Lower lobe of right lung (tissue), 2 donors: Measurements from ENCODE around the gene CCDC89. TPM values are rescaled to one million over a fixed set of nuclear protein-coding genes. Genes with fewer than 3 reads are reported as not detected.

ENCODE experiments used
- ATAC-seq, 2 donors: fragments of 200-7000 bp; cut with Tn5 transposase; one replicate each; pipeline ENCODE4 v1.9.1; 2020 to 2022; ENCODE audit warnings: mild to moderate bottlenecking in 2 of 2, moderate library complexity in 2 of 2
- DNase-seq: peaks from one replicate; pipeline ENCODE4 v3.0.0-alpha.2; 2020
- H3K27ac ChIP-seq: fragments of 200-600 bp; one replicate; pipeline ENCODE4 v1.8.0; 2022
- H3K27me3 ChIP-seq: fragments of 200-600 bp; one replicate; pipeline ENCODE4 v1.8.0; 2022; ENCODE audit warnings: low read depth
- H3K36me3 ChIP-seq: fragments of 200-600 bp; one replicate; pipeline ENCODE4 v1.8.0; 2022; ENCODE audit warnings: mild to moderate bottlenecking
- H3K4me1 ChIP-seq: fragments of 200-600 bp; one replicate; pipeline ENCODE4 v1.8.0; 2022
- H3K4me3 ChIP-seq: fragments of 200-600 bp; one replicate; pipeline ENCODE4 v1.8.0; 2022; ENCODE audit warnings: mild to moderate bottlenecking
- H3K9me3 ChIP-seq: fragments of 200-600 bp; one replicate; pipeline ENCODE4 v1.8.0; 2022
- intact Hi-C: fragments of 100-400 bp; cut with DNase I; formaldehyde crosslinking; loops from one replicate; pipeline ENCODE4 v1.11.0; 2022
- total RNA-seq: library from RNA; stranded (reverse); fragmentation: NEBNext Ultra II Directional; extraction: Animal tissue kit (Norgen Biotek cat#: 25700); gene quantifications from one replicate; pipeline ENCODE4 v1.2.1, GENCODE V29; 2021
- TF ChIP-seq, protein P1 (sequence below): fragments of 200-600 bp; IDR thresholded peaks from one replicate; pipeline ENCODE4 v1.8.0; 2022; ENCODE audit warnings: antibody characterized with exemption, mild to moderate bottlenecking
- donor health status: DM: no; HTN: yes; CAD: no; lungs with severe emphysema.

The CCDC89 gene
- total RNA-seq, 1 donor from 2014 or later, result 1.6 TPM

DNA sequence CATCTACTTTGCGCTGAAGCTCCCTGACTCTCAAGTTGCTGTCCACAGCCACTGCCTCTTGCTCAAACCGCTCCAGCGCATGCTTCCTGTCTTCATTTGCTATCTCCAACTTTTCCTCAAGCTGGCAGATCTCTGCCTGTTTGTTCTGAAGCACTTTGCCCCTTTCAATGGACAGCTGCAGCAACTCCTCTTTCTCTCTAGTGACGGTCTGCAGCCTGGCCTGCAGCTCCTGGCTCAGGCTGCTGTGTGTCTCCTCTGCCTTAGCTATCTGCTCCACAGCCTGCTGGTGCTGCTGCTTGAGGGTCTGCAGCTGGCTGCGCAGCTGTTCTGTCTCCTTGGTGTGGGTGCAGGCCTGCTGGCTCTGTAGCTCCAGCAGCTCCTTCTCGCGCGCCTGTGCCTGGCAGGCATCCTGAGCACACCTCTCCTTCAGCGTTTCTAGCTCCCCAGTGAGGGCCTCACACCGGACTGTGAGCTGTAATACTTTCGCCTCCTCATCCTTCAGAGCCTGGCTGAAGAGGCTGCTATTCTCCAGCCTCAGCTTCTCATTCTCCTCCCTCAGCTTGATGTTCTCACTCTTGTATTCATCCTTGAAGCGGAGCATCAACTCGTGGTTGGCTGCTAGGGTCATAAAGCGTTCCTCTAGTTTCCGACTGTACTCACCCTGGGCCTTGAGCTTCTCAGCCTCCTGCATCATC, 723 bp downstream of the CCDC89 start:
- intact Hi-C loops, result no loop called here
- no peaks in the 10 kb centered on the region for H3K27me3 ChIP-seq
- peak; percentile 38 to 75 for ATAC-seq
- H3K36me3 ChIP-seq, result no peaks in the 10 kb centered on the region
- TF ChIP-seq, protein P1, sequence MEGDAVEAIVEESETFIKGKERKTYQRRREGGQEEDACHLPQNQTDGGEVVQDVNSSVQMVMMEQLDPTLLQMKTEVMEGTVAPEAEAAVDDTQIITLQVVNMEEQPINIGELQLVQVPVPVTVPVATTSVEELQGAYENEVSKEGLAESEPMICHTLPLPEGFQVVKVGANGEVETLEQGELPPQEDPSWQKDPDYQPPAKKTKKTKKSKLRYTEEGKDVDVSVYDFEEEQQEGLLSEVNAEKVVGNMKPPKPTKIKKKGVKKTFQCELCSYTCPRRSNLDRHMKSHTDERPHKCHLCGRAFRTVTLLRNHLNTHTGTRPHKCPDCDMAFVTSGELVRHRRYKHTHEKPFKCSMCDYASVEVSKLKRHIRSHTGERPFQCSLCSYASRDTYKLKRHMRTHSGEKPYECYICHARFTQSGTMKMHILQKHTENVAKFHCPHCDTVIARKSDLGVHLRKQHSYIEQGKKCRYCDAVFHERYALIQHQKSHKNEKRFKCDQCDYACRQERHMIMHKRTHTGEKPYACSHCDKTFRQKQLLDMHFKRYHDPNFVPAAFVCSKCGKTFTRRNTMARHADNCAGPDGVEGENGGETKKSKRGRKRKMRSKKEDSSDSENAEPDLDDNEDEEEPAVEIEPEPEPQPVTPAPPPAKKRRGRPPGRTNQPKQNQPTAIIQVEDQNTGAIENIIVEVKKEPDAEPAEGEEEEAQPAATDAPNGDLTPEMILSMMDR, result no peak
- H3K9me3 ChIP-seq, result no peaks in the 10 kb centered on the region
- H3K4me3 ChIP-seq, result peak overlapping the region; percentile 40
- H3K27ac ChIP-seq, result peak overlapping the region; percentile 48
- peak; percentile 48 for DNase-seq
- peaks cover 14% of the 10 kb centered on the region for H3K4me1 ChIP-seq

DNA sequence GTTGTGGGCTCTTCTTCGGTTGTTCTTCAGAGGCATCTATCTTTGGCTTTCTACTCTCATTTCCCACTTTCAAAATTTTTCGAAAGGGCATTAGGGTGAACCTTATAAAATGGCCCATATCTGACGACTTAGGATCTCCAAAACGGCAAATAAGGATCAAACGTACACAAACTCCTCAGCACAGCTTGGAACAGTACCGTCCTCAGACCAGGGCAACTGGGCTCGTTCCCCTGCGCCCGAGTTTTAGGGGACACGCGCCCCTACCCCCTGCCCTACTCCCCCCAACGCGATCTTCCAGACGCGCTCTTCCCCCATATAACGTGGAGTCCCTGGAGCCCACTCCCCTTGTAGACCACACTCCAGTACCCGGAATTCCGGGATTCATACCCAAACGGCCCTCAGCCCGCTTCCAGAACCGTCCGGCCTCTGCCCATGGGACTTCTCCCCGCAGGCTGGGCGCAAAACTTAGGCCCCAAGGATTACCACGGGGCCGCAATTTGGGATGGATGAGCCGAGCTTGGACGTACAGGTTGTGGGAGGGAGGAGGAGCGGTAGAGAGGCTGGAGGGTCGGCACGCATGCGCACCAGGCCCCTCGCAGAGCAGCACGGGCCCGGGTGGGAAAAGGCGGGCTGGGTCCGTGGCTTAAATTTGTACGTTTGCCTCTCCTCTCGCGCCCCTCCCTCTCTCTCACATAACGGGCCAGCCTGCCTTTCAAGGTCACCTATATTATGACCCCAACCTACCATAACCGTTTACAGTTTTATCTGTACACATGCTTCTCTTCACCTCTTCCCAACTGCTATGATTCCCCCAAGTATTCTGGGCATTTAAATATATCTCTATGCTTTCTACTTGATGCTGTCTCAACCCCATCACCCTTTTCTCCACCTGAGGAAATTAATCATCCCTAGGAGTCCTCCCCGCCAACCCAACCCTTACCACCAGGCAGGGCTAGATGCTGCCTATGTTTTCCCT, 3.4 kb downstream of the CCDC89 start:
- ATAC-seq (peak; percentile 82 to 89), DNase-seq (peak; percentile 80)
- TF ChIP-seq, protein P1, result no peak
- intact Hi-C loops, result no loop called here
- peak overlapping the region; percentile 54 for H3K27ac ChIP-seq
- peaks cover 14% of the 10 kb centered on the region for H3K4me1 ChIP-seq
- H3K27me3 ChIP-seq, result no peaks in the 10 kb centered on the region
- H3K4me3 ChIP-seq, result peak overlapping the region; percentile 63
- no peaks in the 10 kb centered on the region for H3K9me3 ChIP-seq
- no peaks in the 10 kb centered on the region for H3K36me3 ChIP-seq

DNA sequence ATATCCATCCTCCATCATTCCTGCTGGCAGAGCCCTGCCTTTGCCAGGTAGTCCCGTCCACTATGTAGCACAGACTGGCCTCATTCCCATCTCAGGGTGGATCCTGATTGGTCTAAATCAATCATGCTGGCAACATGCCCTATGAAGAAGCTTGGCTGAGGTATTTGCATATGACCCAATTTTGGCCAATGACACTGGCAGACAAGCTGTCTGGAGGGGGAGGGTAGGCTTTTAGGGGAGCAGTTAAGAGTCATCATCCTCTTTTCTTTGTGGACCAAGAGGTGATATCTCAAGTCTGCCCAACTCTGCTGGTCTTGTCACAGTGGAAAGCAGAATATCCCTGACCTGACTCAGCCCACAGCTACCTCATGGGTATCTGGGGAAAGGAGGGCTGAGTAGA, 5.1 kb downstream of the CCDC89 start:
- Histone ChIP-seq H3K4me1 (peaks cover 10% of the 10 kb centered on the region), H3K4me3 (no peak overlapping the region), H3K9me3 (no peaks in the 10 kb centered on the region), H3K36me3 (no peaks in the 10 kb centered on the region), H3K27ac (no peak overlapping the region), H3K27me3 (no peaks in the 10 kb centered on the region)
- TF ChIP-seq, protein P1, result no peak
- DNase-seq, result no peak
- intact Hi-C loops, result no loop called here
- no peak for ATAC-seq

DNA sequence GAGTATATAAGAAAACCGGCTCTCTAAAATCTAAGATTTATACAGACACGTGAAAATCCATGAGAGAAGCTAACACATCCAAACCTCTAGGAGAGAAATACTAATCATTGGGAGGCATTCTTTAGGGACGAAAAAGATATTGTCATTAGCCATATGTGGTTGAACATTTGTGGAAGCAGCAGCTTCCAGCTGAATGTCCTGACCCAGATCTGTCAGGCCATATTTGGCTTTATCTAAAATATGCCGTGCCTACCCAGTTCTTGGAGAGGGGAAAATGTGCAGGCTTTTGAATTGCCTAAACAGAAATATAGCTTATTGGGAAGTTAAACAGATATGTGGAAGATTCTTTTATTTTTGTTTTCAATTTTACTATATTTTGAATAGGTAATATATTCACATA, 6.4 kb downstream of the CCDC89 start:
- Histone ChIP-seq H3K4me3 (no peak overlapping the region), H3K36me3 (no peaks in the 10 kb centered on the region), H3K27me3 (no peaks in the 10 kb centered on the region), H3K4me1 (peaks cover 8% of the 10 kb centered on the region), H3K9me3 (no peaks in the 10 kb centered on the region), H3K27ac (no peak overlapping the region)
- TF ChIP-seq, protein P1, result no peak
- intact Hi-C loops, result no loop called here
- ATAC-seq, result no peak
- no peak for DNase-seq

DNA sequence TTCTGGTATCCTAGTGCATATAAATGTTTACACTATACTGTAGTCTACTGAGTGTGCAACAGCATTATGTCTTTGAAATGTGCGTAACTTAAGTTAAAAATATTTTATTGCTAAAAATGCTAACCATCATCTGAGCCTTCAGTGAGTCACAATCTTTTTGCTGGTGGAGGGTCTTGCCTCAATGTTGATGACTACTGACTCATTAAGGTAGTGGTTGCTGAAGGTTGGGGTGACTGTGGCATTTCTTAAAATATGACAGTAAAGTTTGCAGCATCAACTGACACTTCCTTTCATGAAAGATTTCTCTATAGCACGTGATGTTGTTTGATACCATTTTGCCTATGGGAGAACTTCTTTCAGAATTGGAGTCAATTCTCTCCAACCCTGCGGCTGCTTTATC, 12.6 kb downstream of the CCDC89 start:
- H3K4me1 ChIP-seq, result no peaks in the 10 kb centered on the region
- ATAC-seq, result no peak

More for the DNA sequence above, 12.6 kb downstream of the CCDC89 start:
- no peak for DNase-seq
- no peaks in the 10 kb centered on the region for H3K9me3 ChIP-seq
- H3K27ac ChIP-seq, result no peak overlapping the region
- H3K4me3 ChIP-seq, result no peak overlapping the region
- H3K27me3 ChIP-seq, result no peaks in the 10 kb centered on the region
- H3K36me3 ChIP-seq, result no peaks in the 10 kb centered on the region
- TF ChIP-seq, protein P1, result no peak
- intact Hi-C loops, result no loop called here
